Activated CD8-positive, alpha-beta T cell treated with anti-CD3 and anti-CD28 coated beads for 36 hours (primary cell): ENCODE measurements around the gene NADSYN1. TPM values are rescaled to one million over a fixed set of nuclear protein-coding genes. Genes with fewer than 3 reads are reported as not detected.

ENCODE experiments used
- ATAC-seq: fragments of 200-7000 bp; cut with Tn5 transposase; one replicate; pipeline ENCODE4 v1.10.0; 2021; ENCODE audit warnings: mild to moderate bottlenecking, moderate library complexity
- CTCF ChIA-PET: fragments of 350-600 bp; sonication (Branson Sonifier 250); formaldehyde crosslinking; loops from one replicate; lab custom pipeline; 2021; ENCODE audit warnings: antibody characterized with exemption; lab: Charles Lee
- POLR2A ChIA-PET: fragments of 350-600 bp; sonication (Branson Sonifier 250); formaldehyde crosslinking; loops from one replicate; lab custom pipeline; 2021; ENCODE audit warnings: antibody characterized with exemption; lab: Charles Lee
- DNase-seq: peaks from one replicate; pipeline ENCODE4 v3.0.0-alpha.2; 2020
- H3K27ac Mint-ChIP-seq: one replicate; pipeline ENCODE4 v1.8.0; 2021; ENCODE audit warnings: mild to moderate bottlenecking, mixed read lengths
- H3K27me3 Mint-ChIP-seq: one replicate; pipeline ENCODE4 v1.8.0; 2021; ENCODE audit warnings: mixed read lengths
- H3K36me3 Mint-ChIP-seq: one replicate; pipeline ENCODE4 v1.8.0; 2021; ENCODE audit warnings: low read depth, mixed read lengths
- H3K4me1 Mint-ChIP-seq: one replicate; pipeline ENCODE4 v1.8.0; 2021; ENCODE audit warnings: low read depth, mixed read lengths
- H3K4me3 Mint-ChIP-seq: one replicate; pipeline ENCODE4 v1.8.0; 2021; ENCODE audit warnings: mild to moderate bottlenecking, moderate library complexity, mixed read lengths
- H3K9me3 Mint-ChIP-seq: one replicate; pipeline ENCODE4 v1.8.0; 2021; ENCODE audit warnings: mixed read lengths
- CTCF ChIP-seq: fragments of 200-600 bp; IDR thresholded peaks from one replicate; pipeline ENCODE4 v1.8.0; 2022; ENCODE audit warnings: antibody characterized with exemption, mild to moderate bottlenecking
- intact Hi-C: fragments of 100-400 bp; cut with micrococcal nuclease; formaldehyde crosslinking; loops from one replicate; pipeline ENCODE4 v1.10.0; 2022
- total RNA-seq, 2 experiments: library from RNA; stranded (reverse); gene quantifications; one replicate each; pipeline ENCODE4 v1.2.3, GENCODE V29; 2021

NADSYN1 gene
- total RNA-seq, 2 experiments from 2014 or later, result 115 to 117 TPM

- Mint-ChIP-seq H3K9me3 (peaks cover 3% of the 10 kb centered on the region), H3K27me3 (peaks cover 5% of the 10 kb centered on the region), H3K27ac (no peak overlapping the region), H3K4me1 (no peaks in the 10 kb centered on the region), H3K36me3 (no peaks in the 10 kb centered on the region), H3K4me3 (no peak overlapping the region)
- DNase-seq (no peak), ATAC-seq (no peak)
- CTCF ChIA-PET, result no interaction called here
- TF ChIP-seq CTCF, result no peak
- POLR2A ChIA-PET, result no interaction called here
- intact Hi-C loops, result no loop called here
Observed at GRCh38 chr11:71408826-71409225, 44.2 kb upstream of the NADSYN1 start.

GRCh38 chr11:71410363-71410966, 42.5 kb upstream of the NADSYN1 start:
- Mint-ChIP-seq H3K27me3 (peaks cover 5% of the 10 kb centered on the region), H3K4me1 (no peaks in the 10 kb centered on the region), H3K9me3 (no peaks in the 10 kb centered on the region), H3K4me3 (no peak overlapping the region), H3K36me3 (no peaks in the 10 kb centered on the region), H3K27ac (no peak overlapping the region)
- CTCF ChIA-PET, result no interaction called here
- ATAC-seq (no peak), DNase-seq (no peak)
- POLR2A ChIA-PET, result no interaction called here
- intact Hi-C loops, result no loop called here
- no peak for TF ChIP-seq CTCF

GRCh38 chr11:71414645-71415044, 38.4 kb upstream of the NADSYN1 start:
- DNase-seq, result no peak
- ChIA-PET CTCF (no interaction called here), POLR2A (no interaction called here)
- Mint-ChIP-seq H3K4me3 (no peak overlapping the region), H3K36me3 (no peaks in the 10 kb centered on the region), H3K27me3 (peaks cover 5% of the 10 kb centered on the region), H3K9me3 (no peaks in the 10 kb centered on the region), H3K4me1 (no peaks in the 10 kb centered on the region), H3K27ac (no peak overlapping the region)
- intact Hi-C loops, result no loop called here
- no peak for TF ChIP-seq CTCF
- ATAC-seq, result no peak

- H3K4me3 Mint-ChIP-seq, result no peak overlapping the region
Observed at GRCh38 chr11:71418643-71419042, 34.4 kb upstream of the NADSYN1 start.

More at GRCh38 chr11:71418643-71419042, 34.4 kb upstream of the NADSYN1 start:
- H3K27ac Mint-ChIP-seq, result no peak overlapping the region
- no peaks in the 10 kb centered on the region for H3K4me1 Mint-ChIP-seq
- no peaks in the 10 kb centered on the region for H3K9me3 Mint-ChIP-seq
- CTCF ChIA-PET, result no interaction called here
- no peak for TF ChIP-seq CTCF
- H3K36me3 Mint-ChIP-seq, result no peaks in the 10 kb centered on the region
- POLR2A ChIA-PET, result no interaction called here
- peak; percentile 42 for DNase-seq
- ATAC-seq, result peak; percentile 34
- H3K27me3 Mint-ChIP-seq, result no peaks in the 10 kb centered on the region
- intact Hi-C loops, result no loop called here
